ENCODE measurements around the gene FBXO9. TPM values are rescaled to one million over a fixed set of nuclear protein-coding genes. Genes with fewer than 3 reads are reported as not detected.

Gene FBXO9
- total RNA-seq, 1 experiment from 2014 or later = 68.4 TPM

DNA sequence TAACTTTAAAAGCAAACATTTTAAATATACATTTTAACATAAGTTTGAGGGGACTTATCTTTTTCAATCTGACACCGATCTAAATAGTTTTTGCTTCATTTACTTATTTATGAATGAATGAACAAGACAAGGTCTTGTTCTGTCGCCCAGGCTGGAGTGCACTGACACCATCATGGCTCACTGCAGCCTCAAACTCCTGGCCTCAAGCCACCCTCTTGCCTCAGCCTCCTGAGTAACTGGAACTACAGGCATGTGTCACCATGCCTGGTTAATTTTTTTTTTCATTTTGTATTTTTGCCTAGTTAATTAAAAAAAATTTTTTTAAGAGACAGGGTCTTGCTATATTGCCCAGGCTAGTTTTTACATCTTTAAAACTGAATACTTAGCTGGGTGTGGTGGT lies 25.4 kb downstream of the FBXO9 start:
- no peak overlapping the region for H3K4me3 Mint-ChIP-seq
- H3K14ac ChIP-seq (ENCODE audit: insufficient read depth, low read length) = no peak overlapping the region
- H3K9me3 ChIP-seq (ENCODE audit: control insufficient read depth, low read depth, low read length) = no peaks in the 10 kb centered on the region
- H2BK20ac ChIP-seq (ENCODE audit: low read depth, low read length, poor library complexity, severe bottlenecking) = no peak overlapping the region
- H4K91ac ChIP-seq (ENCODE audit: insufficient read length, low read depth, low read length) = no peak overlapping the region
- H2AK5ac ChIP-seq (ENCODE audit: insufficient read length, low read length) = no peak overlapping the region
- no peaks in the 10 kb centered on the region for H3K79me2 ChIP-seq (ENCODE audit: insufficient read depth, low read length)
- WGBS (ENCODE audit: extremely low coverage, insufficient read length, low lambda C conversion rate) = no CpG with 5 or more reads among the region's 2 CpGs
- no peak overlapping the region for H4K5ac ChIP-seq (ENCODE audit: insufficient read length, low read depth, low read length)
- no peak overlapping the region for H3K4ac ChIP-seq (ENCODE audit: low read depth, low read length)
- no peaks in the 10 kb centered on the region for H4K20me1 ChIP-seq (ENCODE audit: control insufficient read depth, insufficient read depth, insufficient read length)
- H3K27me3 Mint-ChIP-seq (ENCODE audit: low read depth) = no peaks in the 10 kb centered on the region
- H3K27ac Mint-ChIP-seq = no peak overlapping the region
- no peak overlapping the region for H2BK12ac ChIP-seq (ENCODE audit: insufficient read length, low read depth, low read length)
- no peak overlapping the region for H3K27ac ChIP-seq (ENCODE audit: insufficient read length, low read depth, low read length)
- no peaks in the 10 kb centered on the region for H3K4me1 ChIP-seq (ENCODE audit: insufficient read depth, low read length)
- H2BK5ac ChIP-seq (ENCODE audit: insufficient read length, low read length) = no peak overlapping the region
- TF ChIP-seq CTCF (conservative IDR thresholded peaks at IDR 0.05) = no peak
- no peaks in the 10 kb centered on the region for H3K4me1 Mint-ChIP-seq
- H3K9me3 Mint-ChIP-seq = no peaks in the 10 kb centered on the region
- H3K23ac ChIP-seq (ENCODE audit: insufficient read length, low read depth, low read length) = no peak overlapping the region
- no peak overlapping the region for H3T11ph ChIP-seq (ENCODE audit: low read length)
- no peaks in the 10 kb centered on the region for H3K79me1 ChIP-seq (ENCODE audit: insufficient read depth, low read depth, low read length, poor library complexity, severe bottlenecking)
- DNase-seq = no peak
- H4K8ac ChIP-seq (replicated peaks; ENCODE audit: insufficient read length, low read depth, low read length) = no peak overlapping the region
- H3K27me3 ChIP-seq (ENCODE audit: insufficient read depth, low read length) = no peaks in the 10 kb centered on the region
- H3K23me2 ChIP-seq (ENCODE audit: insufficient read length, low read depth, low read length, poor library complexity, severe bottlenecking) = no peaks in the 10 kb centered on the region
- H3K36me3 Mint-ChIP-seq (ENCODE audit: insufficient read depth in 1 of 3, low read depth in 3 of 3) = peaks cover 15 to 78% (median 42%) of the 10 kb centered on the region in 3 experiments; a peak in 6 of 7 replicates
- no peak overlapping the region for H3K4me2 ChIP-seq (ENCODE audit: insufficient read depth, insufficient read length, low read length)
- no peak overlapping the region for H2BK15ac ChIP-seq (ENCODE audit: low read depth, low read length)
- no peak overlapping the region for H3K18ac ChIP-seq (ENCODE audit: insufficient read length, low read depth, low read length)
- no peak overlapping the region for H2BK120ac ChIP-seq (ENCODE audit: low read depth, low read length, poor library complexity, severe bottlenecking)
- H3K56ac ChIP-seq (ENCODE audit: insufficient read length, low read depth, low read length) = no peak overlapping the region
- H2AFZ ChIP-seq (ENCODE audit: low read length) = no peak overlapping the region
- no peak overlapping the region for H3K9ac ChIP-seq (ENCODE audit: extremely low read depth, insufficient read length, low read length)
